ENCODE results near the gene MEGF11.

Gene MEGF11

DNA sequence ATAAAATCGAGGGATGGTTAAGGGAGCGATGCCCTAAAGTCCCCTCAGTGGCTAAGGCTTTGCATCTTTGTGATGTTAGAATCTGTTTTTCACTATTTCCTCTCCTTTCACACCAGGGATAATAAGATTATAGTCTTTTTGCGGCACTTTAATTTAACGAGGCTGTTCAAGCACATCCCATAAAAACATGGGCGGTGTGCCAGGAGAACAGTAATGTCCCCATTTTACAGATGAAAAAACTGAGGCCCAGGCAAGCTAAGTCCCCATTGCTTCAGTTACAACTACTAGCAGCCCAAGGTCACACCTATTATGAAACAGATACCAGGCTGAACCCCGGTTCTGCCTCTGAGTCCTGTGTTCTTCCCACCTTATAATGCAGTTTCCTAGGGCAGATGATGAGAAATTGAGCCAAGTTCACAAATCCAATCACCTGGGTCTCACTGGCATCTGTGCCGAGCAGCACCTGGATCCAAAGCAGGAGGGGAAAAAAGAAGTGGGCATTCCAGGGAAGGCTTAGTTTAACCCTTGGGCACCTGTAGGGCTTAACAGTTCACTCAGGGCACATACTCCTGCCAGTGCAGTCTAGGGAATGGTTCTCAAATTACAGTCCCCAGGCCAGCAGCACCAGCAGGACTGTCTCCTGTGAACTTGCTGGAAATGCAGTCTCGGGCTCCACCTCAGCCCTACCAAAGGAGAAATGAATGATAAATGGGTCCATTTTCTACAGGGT lies 215.0 kb downstream of the MEGF11 start:
- peaks cover 82% of the 10 kb centered on the region for H3K27me3 Mint-ChIP-seq
- no peak for DNase-seq
- peaks cover 0 to 5% of the 10 kb centered on the region in 2 donors for H3K9me3 Mint-ChIP-seq
- no peak for ATAC-seq
- H3K27ac Mint-ChIP-seq, result peak overlapping the region in 1 of 2 donors; percentile 37
- H3K4me1 Mint-ChIP-seq, result no peaks in the 10 kb centered on the region
- H3K4me3 Mint-ChIP-seq, result no peak overlapping the region

DNA sequence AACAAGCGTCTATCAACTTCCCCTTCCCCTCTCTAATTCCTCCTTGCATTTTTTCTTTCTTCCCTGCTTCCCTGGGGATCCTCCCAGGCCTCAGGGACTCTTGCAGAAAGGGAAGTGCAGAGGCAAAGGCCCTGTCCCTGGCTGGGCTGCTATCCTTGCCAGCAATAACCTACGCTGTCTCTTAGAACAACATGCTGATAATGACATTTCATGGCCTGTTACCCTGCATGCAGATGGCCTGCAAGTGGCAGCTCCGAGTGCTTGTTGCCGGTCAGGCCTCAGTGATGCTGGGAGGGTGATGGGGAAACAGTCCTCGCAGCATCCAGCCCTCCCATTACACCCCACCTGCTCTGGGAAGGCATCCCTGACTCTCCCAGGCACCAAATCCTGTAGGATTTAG lies 216.7 kb downstream of the MEGF11 start:
- H3K27ac Mint-ChIP-seq, result no peak overlapping the region
- H3K4me1 Mint-ChIP-seq, result no peaks in the 10 kb centered on the region
- peaks cover 6 to 15% of the 10 kb centered on the region in 2 donors for H3K9me3 Mint-ChIP-seq
- H3K4me3 Mint-ChIP-seq, result no peak overlapping the region
- no peak for ATAC-seq
- DNase-seq, result no peak
- H3K27me3 Mint-ChIP-seq, result peaks cover 65% of the 10 kb centered on the region

DNA sequence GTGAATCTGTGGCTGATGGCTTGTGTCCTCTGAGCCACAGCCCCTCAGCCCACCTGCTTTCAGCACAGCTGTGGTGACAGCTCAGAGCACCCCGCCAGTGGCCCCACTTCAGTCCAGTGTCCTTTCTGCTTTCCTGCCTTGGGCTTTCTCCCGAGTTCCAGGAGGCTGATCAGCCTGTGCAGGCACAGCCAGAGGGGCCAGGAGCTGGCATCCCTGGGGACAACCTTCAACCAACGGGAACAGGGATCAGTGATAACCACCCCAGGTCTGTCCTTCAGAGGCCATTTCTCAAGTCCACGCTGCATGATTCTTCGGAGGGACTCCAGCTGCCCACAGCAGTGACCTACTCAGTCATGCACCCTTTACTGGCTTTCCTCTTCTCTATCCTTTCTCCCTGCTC lies 217.6 kb downstream of the MEGF11 start:
- Mint-ChIP-seq H3K4me1 (no peaks in the 10 kb centered on the region), H3K9me3 (peaks cover 11 to 23% of the 10 kb centered on the region in 2 donors), H3K27ac (no peak overlapping the region), H3K4me3 (no peak overlapping the region), H3K27me3 (peaks cover 60% of the 10 kb centered on the region)
- no peak for ATAC-seq
- no peak for DNase-seq

DNA sequence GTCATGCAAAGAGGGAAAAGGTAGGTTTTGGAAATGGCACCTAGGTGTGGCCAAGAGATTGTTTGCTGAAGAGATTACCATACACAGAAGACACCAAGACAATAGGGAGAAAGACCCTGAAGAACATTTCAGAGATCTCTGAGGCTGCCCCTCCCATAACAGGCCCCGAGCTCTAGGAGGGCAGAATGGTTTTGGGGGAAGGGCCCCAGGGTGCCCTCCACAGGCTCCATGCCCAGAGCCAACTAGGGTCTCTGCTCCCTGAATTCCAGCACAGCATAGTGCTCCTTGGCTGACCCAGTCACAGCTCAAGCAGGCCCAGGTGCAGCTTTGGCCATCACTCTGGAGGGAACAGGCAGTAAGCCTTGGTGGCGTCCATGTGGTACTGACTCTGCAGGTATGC lies 220.4 kb downstream of the MEGF11 start:
- peaks cover 33% of the 10 kb centered on the region for H3K27me3 Mint-ChIP-seq
- no peak overlapping the region for H3K27ac Mint-ChIP-seq
- peaks cover 11 to 23% of the 10 kb centered on the region in 2 donors for H3K9me3 Mint-ChIP-seq
- no peaks in the 10 kb centered on the region for H3K4me1 Mint-ChIP-seq
- DNase-seq (no peak), ATAC-seq (no peak)
- no peak overlapping the region for H3K4me3 Mint-ChIP-seq

DNA sequence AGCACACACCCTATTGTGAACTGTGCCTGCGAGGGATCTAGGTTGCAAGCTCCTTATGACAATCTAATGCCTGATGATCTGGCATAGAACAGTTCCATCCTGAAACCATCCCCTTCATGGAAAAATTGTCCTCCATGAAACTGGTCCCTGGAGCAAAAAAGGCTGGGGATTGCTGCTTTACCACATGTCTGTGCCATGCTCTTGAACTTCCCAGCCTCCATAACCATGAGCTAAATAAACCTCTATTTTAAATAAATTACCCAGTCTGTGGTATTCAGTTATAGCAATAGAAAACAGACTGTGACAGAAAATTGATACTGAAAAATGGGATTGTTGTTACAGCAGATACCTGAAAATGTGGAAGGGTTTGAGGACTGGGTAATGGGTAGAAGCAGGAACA lies 221.5 kb downstream of the MEGF11 start:
- Mint-ChIP-seq H3K9me3 (peaks cover 11 to 23% of the 10 kb centered on the region in 2 donors), H3K4me1 (no peaks in the 10 kb centered on the region), H3K27ac (no peak overlapping the region), H3K27me3 (peaks cover 21% of the 10 kb centered on the region), H3K4me3 (no peak overlapping the region)
- no peak for ATAC-seq
- DNase-seq, result no peak

DNA sequence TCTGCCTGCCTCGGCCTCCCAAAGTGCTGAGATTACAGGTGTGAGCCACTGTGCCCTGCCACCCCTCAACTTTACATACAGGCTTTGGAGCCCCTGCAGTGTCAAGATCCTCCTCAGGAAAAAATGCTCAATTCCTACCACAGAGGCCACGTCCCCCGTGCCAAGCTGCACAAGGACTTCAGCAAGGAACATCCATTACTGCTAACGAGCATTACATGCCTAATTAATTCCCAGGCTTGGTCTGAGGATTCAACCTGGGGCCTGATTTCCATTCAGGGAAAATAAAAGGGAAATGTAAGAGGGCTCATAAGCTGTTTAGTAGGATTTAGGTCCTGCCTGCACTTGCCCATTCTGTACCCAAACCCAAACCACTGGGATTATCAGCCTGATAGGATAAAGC lies 222.9 kb downstream of the MEGF11 start:
- DNase-seq (no peak), ATAC-seq (no peak)
- no peak overlapping the region for H3K27ac Mint-ChIP-seq
- H3K9me3 Mint-ChIP-seq, result peaks cover 11 to 23% of the 10 kb centered on the region in 2 donors
- peaks cover 11% of the 10 kb centered on the region for H3K27me3 Mint-ChIP-seq
- H3K4me1 Mint-ChIP-seq, result no peaks in the 10 kb centered on the region
- no peak overlapping the region for H3K4me3 Mint-ChIP-seq

DNA sequence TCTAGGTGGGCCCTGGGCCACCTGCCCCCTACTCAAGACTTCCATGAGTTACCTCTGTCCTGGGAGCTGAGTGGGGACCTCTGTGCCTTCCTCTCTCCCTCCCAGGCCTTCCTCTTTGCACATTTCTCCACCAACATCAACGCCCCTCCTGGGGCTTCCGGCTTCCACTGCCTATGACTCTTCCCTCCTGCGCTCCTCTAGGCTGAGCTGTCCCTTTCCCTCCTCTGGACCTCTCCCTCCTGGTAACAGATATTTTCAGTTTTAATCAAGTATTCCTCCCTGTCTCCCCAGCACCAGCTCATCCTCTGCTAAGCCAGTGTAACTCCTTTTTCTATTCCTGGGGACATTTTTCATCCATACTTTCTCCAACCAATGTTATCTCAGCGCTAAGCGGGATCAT lies 223.9 kb downstream of the MEGF11 start:
- H3K4me3 Mint-ChIP-seq, result no peak overlapping the region
- H3K27me3 Mint-ChIP-seq, result peaks cover 12% of the 10 kb centered on the region
- DNase-seq (no peak), ATAC-seq (no peak)
- no peaks in the 10 kb centered on the region for H3K4me1 Mint-ChIP-seq
- H3K27ac Mint-ChIP-seq, result no peak overlapping the region
- peaks cover 11 to 18% of the 10 kb centered on the region in 2 donors for H3K9me3 Mint-ChIP-seq

DNA sequence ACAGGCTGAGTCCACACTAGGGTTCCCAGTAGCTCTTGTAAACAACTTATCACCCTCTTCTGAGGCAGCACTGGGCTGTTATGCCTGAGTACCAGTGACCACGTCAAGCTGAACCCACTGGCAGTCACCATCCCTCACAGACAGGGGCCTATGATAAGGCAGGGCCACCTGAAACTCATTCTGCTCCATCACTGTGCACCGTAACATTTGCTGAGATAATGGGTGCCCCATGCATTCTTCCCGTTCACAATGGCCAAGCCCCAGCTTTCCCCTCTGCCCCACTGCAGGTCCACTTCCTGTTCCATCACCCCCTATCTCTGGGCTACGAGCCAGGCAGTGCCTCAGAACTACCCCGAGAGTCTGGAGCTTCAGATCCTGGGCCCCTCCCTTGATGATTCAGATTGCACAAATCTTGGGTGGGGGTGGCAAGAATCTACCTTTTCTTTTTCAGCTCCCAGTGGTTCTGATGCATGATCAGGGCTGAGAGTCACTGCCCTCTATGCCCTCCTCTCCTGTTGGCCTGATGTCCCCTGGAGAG lies 226.2 kb downstream of the MEGF11 start:
- DNase-seq, result no peak
- no peak for ATAC-seq
- H3K4me3 Mint-ChIP-seq, result no peak overlapping the region
- H3K9me3 Mint-ChIP-seq, result peaks cover 8 to 12% of the 10 kb centered on the region in 2 donors
- peaks cover 18% of the 10 kb centered on the region for H3K27me3 Mint-ChIP-seq
- H3K27ac Mint-ChIP-seq, result peak overlapping the region in 1 of 2 donors; percentile 51
- no peaks in the 10 kb centered on the region for H3K4me1 Mint-ChIP-seq

DNA sequence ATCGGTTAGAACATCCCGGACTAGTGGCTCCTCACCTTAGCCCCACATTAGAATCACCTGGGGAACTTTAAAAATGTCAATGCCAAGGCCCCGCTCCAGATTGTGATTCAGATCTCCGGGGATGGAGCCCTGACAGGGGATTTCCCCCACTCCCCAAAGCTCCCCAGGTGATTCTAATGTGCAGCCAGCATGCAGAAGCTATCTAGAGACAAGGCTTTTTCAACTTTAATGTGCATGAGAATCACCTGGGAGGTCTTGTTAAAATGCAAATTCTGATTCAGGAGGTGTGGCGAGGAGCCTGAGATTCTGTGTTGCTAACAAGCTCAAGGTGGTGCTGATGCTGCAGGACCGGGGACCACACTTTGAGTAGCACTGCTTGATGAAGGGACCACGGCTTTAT lies 227.6 kb downstream of the MEGF11 start:
- H3K9me3 Mint-ChIP-seq, result no peaks in the 10 kb centered on the region

DNA sequence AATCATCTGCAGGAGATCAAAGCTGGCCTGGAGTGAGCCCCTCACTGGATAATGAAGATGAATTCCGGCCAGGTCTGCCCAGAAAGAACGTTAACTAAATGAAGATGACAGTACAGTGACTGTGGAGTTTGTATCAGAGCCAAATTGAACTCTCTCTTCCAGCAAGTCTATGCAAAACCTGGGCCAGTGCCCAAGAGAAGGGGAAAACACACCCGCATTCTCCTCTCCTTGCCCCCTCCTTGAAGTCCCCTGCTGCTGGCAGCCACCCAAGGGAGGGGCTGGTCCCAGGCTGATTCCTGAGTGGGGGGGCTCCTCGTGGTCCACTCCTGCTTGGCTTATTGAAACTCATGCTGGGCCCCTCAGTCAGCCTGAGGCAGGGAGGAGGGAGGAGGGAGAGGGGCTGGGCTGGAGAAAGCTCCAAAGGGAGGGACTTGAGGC lies 228.5 kb downstream of the MEGF11 start:
- DNase-seq (no peak), ATAC-seq (no peak)
- Mint-ChIP-seq H3K9me3 (no peaks in the 10 kb centered on the region), H3K27me3 (peaks cover 20% of the 10 kb centered on the region), H3K27ac (no peak overlapping the region), H3K4me1 (no peaks in the 10 kb centered on the region), H3K4me3 (no peak overlapping the region)

More for the DNA sequence above, 227.6 kb downstream of the MEGF11 start:
- Mint-ChIP-seq H3K27ac (no peak overlapping the region), H3K4me1 (no peaks in the 10 kb centered on the region), H3K4me3 (no peak overlapping the region), H3K27me3 (peaks cover 18% of the 10 kb centered on the region)
- ATAC-seq, result no peak
- no peak for DNase-seq

DNA sequence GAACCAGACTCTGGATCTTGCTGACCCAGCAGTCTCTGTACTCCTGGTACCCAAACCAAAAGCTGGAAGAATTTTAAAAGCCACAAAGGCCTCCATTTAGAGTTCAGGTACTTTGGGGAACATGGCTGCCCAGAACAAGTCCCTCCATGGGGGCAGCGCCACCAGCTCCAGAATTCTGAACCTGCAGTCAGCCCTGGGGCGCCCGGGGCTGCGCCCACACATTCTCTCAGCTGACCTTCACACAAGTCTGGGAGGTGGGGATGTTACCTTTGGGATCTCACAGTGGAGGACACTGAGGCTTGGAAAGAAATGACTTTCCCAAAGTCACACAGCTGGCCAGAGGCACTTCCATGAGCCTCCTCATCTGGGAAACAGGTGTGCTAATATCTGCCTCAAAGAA lies 229.4 kb downstream of the MEGF11 start:
- Mint-ChIP-seq H3K9me3 (no peaks in the 10 kb centered on the region), H3K27ac (peak overlapping the region in 1 of 2 donors; percentile 61), H3K27me3 (peaks cover 26% of the 10 kb centered on the region), H3K4me1 (no peaks in the 10 kb centered on the region), H3K4me3 (no peak overlapping the region)
- no peak for ATAC-seq
- no peak for DNase-seq

DNA sequence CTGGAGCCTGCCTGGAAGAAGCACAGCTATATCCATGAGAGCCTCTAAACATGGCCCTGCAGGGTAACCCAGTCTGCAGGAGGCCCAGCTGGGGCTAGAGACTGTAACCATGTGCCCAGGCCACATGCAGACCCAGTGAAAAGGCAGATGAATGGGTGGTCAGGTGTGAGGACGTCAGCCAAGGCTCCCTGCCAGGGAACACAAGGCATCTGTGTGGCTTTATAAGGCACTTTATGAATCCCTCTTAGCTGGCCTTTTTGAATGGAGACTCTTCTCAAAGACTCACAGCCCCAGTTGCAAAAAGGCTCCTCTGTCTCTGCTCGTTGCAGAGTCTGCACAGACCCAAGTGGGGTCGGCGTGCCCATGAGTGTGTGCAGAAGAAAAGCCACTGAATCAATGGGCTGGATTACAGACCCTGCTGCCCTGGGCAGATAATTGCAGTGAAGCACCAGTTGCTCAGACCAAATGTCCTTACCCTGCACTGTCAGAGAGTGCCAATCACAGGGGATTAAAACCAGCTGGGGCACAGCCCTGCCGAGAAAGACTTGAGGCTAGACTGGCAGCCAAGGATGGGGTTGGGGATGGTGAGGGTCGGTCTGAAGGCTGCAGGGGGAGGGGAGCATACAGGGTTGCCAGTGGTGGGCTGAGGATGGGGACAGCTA lies 230.1 kb downstream of the MEGF11 start:
- Mint-ChIP-seq H3K4me1 (no peaks in the 10 kb centered on the region), H3K4me3 (no peak overlapping the region), H3K27me3 (peaks cover 32% of the 10 kb centered on the region), H3K9me3 (no peaks in the 10 kb centered on the region), H3K27ac (peak overlapping the region in 1 of 2 donors; percentile 61)
- ATAC-seq (no peak), DNase-seq (no peak)

DNA sequence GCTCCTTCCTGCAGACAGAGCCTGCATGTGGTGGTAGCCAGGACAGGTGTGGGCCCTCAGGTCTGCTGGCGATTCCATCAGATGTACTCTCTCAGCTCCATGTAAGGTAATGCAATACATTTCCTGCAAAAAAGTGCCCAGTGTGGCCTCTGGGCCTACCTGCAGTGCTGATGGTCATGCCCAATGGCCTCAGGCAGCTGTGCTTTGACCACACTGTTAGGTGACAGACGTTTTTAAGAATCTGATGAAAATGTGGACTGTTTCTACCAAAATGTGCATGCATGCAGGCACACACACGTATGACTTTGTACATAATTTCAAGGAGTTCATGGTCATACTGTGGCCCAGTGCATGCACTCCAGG lies 231.4 kb downstream of the MEGF11 start:
- Mint-ChIP-seq H3K4me3 (no peak overlapping the region), H3K4me1 (no peaks in the 10 kb centered on the region), H3K9me3 (no peaks in the 10 kb centered on the region), H3K27me3 (peaks cover 43% of the 10 kb centered on the region), H3K27ac (no peak overlapping the region)
- DNase-seq (no peak), ATAC-seq (no peak)

DNA sequence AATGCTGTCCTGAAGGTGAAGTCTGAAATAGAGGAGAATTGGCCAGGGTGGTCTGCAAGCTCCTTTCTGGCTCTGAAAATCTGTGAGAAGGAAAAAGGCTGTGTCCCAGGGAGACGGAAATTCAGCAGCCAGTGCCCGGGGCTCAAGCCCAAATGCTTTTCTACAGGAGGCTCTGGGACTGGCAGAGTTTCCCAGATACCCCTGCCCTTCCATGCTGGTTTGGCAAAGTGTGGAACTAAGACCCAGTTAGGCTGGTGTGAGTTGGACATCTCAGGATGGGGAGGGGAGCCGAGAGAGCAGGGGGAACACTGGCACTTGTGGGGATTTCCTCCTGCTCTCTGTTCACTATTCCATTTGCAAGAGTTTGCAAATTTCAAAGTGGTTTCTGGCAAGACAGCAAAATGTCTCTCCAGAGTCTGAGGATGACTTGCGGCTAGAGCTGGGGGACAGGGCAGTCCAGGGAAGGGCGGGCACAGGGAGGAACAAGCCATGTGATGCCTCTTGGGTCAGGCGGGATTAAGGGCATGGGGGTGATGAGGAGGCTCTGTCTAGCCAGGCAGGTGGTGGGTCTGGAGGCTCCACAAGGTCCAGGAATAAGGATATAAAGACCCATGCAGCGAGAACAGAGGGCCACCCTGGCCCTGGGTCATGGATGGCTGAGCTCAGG lies 231.9 kb downstream of the MEGF11 start:
- DNase-seq, result no peak
- Mint-ChIP-seq H3K27me3 (peaks cover 43% of the 10 kb centered on the region), H3K4me3 (no peak overlapping the region), H3K27ac (no peak overlapping the region), H3K4me1 (no peaks in the 10 kb centered on the region), H3K9me3 (no peaks in the 10 kb centered on the region)
- no peak for ATAC-seq

DNA sequence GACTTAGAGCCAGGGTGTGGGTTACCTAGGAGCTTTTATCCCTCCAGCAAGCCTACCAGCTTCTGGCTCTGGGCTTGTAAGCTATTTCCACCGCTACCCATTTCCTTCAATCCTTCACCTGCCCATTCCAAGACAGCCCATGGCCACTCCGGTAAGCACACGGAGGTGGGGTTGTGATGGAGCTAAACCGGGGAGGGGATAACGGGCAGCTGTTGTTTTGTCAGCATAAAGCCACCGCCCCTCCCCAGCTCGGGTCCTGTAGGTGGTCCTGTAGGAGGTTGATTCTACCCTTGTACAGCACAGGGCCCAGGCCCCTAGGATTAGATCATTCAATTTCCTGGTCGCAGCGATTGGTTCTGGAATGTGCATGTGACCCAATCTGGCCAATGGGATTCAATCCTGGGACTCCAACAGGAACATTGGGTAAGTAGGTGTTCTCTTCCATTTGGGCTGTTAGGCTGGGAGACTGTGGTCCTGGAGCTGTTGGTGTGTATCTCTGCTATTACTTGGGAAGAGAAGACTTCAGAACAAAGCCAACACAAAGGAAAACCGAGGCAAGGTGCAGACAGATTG lies 233.6 kb downstream of the MEGF11 start:
- no peaks in the 10 kb centered on the region for H3K4me1 Mint-ChIP-seq
- DNase-seq (no peak), ATAC-seq (no peak)
- peaks cover 33% of the 10 kb centered on the region for H3K27me3 Mint-ChIP-seq
- no peak overlapping the region for H3K27ac Mint-ChIP-seq
- no peaks in the 10 kb centered on the region for H3K9me3 Mint-ChIP-seq
- no peak overlapping the region for H3K4me3 Mint-ChIP-seq

DNA sequence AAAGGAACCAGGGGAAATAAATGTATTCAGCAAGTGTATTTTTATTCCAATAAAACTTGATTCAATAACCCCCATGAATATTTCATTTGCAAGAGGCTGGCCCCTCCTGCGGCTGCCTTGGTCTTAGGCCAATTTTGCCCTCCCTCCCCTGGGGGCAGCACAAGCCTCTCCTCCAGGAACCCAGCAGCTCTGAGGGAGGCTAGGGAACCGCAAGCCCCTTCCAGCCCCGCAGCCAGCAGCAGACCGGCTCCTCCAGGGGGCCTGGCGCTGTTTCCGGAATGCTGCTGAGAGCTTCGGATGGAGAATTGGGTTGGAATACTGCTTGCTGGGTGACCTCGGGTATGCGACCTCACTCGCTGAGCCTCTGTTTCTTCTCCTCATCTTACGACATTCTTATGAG lies 234.2 kb downstream of the MEGF11 start:
- Mint-ChIP-seq H3K27me3 (peaks cover 28% of the 10 kb centered on the region), H3K9me3 (no peaks in the 10 kb centered on the region), H3K27ac (no peak overlapping the region), H3K4me3 (no peak overlapping the region), H3K4me1 (no peaks in the 10 kb centered on the region)
- no peak for ATAC-seq
- no peak for DNase-seq

All from stimulated activated naive CD8-positive, alpha-beta T cell treated with anti-CD3 and anti-CD28 coated beads, Interleukin-15, amount 100 ng/mL, for 72 hours (primary cell).